Retinal pigment epithelial cell (primary cell): Measurements from ENCODE around the gene TMEM140.
"Not testable (repeated sequence)": the region's sequence is repeated elsewhere in the genome, so short reads cannot be mapped to it uniquely, and the experiment has no call there.

Source experiments
- DNase-seq: peaks from one replicate; pipeline ENCODE4 v3.0.0-alpha.2; 2010; ENCODE audit warnings: low read depth
- H3K4me3 ChIP-seq: 2 replicates; pipeline ENCODE4 v1.5.1; 2011; ENCODE audit warnings: mild to moderate bottlenecking, low read length, control low read depth, moderate library complexity
- CTCF ChIP-seq: conservative IDR thresholded peaks from 2 replicates; pipeline ENCODE4 v1.5.1; 2011; ENCODE audit warnings: low read depth, low read length, control low read depth, inconsistent platforms

The TMEM140 gene

GRCh38 chr7:135168489-135169140 is 20.7 kb downstream of the TMEM140 start:
- no peak overlapping the region for H3K4me3 ChIP-seq
- no peak for TF ChIP-seq CTCF
- no peak for DNase-seq

GRCh38 chr7:135169141-135169963 is 21.5 kb downstream of the TMEM140 start:
- DNase-seq: no peak
- peak overlapping the region; percentile 56 for H3K4me3 ChIP-seq
- TF ChIP-seq CTCF: peak; percentile 49

DNA sequence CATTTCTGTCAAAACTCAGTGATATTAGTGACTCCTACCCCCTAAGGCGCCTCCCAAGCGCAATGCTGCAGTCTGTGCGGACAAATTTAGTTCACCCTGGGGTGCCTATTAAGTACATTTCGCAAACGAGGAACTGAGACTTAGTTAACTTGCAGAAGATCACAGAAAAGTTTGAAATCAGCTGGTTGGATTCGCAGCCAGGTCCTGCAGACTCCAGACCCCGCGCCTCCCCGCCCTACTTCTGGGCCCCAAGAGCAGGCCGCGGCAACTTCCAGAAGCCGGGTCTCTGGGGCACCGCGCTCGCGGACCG is 22.0 kb downstream of the TMEM140 start:
- DNase-seq: no peak
- TF ChIP-seq CTCF: no peak
- peak overlapping the region; percentile 56 for H3K4me3 ChIP-seq

DNA sequence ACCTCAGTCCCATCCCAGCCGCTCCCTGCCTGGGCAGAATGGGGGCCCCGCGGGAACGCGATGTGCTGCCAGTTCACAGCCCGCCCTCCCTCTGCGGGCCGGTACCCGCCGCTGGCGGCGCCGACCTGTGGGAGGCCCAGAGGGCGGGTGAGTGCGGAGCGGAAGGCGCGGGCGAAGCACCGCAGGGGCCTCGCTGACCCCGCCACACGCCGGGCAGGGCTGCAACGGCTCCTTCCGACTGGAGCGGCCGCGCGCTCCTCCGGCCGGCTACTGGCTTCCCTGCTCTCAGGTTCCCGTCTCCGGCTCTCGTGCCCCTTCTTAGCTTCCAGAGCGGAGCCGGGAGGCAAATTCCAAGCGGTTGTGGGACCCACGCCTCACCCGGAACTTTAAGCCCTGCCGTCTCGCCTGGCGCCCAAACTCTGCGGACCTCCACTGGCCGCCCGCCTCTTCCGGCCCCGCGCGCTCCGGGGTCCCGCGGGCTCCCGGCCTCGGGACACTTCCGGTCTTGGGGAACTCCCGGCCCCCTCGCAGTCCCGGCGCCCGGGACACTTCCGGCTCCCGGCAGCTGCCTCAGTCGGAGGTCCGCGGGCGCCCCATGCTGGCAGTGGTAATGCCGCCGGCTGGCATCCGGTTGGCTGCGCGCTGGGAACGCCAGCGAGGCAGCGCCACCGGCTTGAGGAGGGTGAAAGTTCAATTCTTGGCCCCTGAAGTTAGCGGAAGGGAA is 22.6 kb downstream of the TMEM140 start, which contains the start of gene CYREN:
Gene CYREN (minus strand): TSS at position 434 of the 724 bp plus-strand sequence. CDS start 1,785 bp downstream, outside the sequence.
- peak; percentile 69 for TF ChIP-seq CTCF
- DNase-seq: peak; percentile 74
- peak within 1 kb of the TSS; percentile 56 for H3K4me3 ChIP-seq

GRCh38 chr7:135170998-135171481 is 23.2 kb downstream of the TMEM140 start:
- H3K4me3 ChIP-seq: peak overlapping the region; percentile 56
- DNase-seq: not testable (repeated sequence)

GRCh38 chr7:135171581-135172291 is 23.9 kb downstream of the TMEM140 start:
- H3K4me3 ChIP-seq: not testable (repeated sequence)

GRCh38 chr7:135173916-135174315 is 26.0 kb downstream of the TMEM140 start:
- DNase-seq, H3K4me3 ChIP-seq: not testable (repeated sequence)

More at GRCh38 chr7:135171581-135172291, 23.9 kb downstream of the TMEM140 start:
- peak; percentile 62 for DNase-seq

DNA sequence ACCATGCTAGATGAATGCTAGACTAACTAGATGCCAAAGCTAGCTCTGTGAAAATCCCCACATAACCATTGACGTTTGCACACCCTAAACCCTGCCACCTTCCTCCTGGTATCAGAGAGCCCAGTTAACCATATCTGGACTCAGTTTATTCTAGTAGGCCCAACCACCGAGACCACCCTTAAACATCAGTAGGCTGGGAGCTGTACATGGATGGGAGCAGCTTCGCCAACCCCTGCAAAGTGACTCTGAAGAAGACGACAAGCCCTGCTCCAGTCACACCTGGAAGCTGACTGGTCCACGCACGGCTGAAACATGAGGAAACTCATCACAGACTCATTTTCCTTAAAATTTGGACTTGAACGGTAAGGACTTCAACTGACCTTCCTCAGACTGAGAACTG is 27.1 kb downstream of the TMEM140 start:
- no peak for TF ChIP-seq CTCF
- DNase-seq: no peak
- no peak overlapping the region for H3K4me3 ChIP-seq
